Skeletal muscle tissue (tissue), 4 donors: ENCODE results near the gene AKAP10. TPM values are rescaled to one million over a fixed set of nuclear protein-coding genes. Genes with fewer than 3 reads are reported as not detected.

Source experiments
- H3K27ac ChIP-seq: one replicate; pipeline ENCODE4 v1.7.0; 2013; ENCODE audit warnings: mild to moderate bottlenecking, low read depth, low read length, inconsistent platforms
- H3K27me3 ChIP-seq, 3 donors: one replicate each; pipeline ENCODE4 v1.7.0; 2013; ENCODE audit warnings: low read length in 3 of 3; ENCODE audit not compliant: control insufficient read depth in 3 of 3, insufficient read depth in 3 of 3
- H3K36me3 ChIP-seq, 3 donors: one replicate each; pipeline ENCODE4 v1.7.0; 2013; ENCODE audit warnings: low read length in 3 of 3; ENCODE audit not compliant: control insufficient read depth in 3 of 3, insufficient read depth in 3 of 3
- H3K4me1 ChIP-seq, 3 donors: one replicate each; pipeline ENCODE4 v1.7.0; 2013; ENCODE audit warnings: low read length in 3 of 3, mild to moderate bottlenecking in 3 of 3; ENCODE audit not compliant: control insufficient read depth in 3 of 3, insufficient read depth in 3 of 3
- H3K4me3 ChIP-seq, 3 donors: one replicate each; pipeline ENCODE4 v1.7.0; 2013; ENCODE audit warnings: low read length in 3 of 3
- H3K9ac ChIP-seq, 3 donors: one replicate each; pipeline ENCODE4 v1.7.0; 2013; ENCODE audit warnings: low read length in 3 of 3, mild to moderate bottlenecking in 3 of 3, moderate library complexity in 2 of 3, low read depth in 1 of 3
- H3K9me3 ChIP-seq, 3 donors: one replicate each; pipeline ENCODE4 v1.7.0; 2013; ENCODE audit warnings: low read length in 3 of 3; ENCODE audit not compliant: control insufficient read depth in 3 of 3
- total RNA-seq: library from RNA; depleted of rRNA; stranded (reverse); fragments of >200 nt; gene quantifications from one replicate; pipeline ENCODE4 v1.2.3, GENCODE V29; 2014
- donor health status: Osteomylitis.

Gene AKAP10
- total RNA-seq, 1 donor from 2014 or later = 15.7 TPM

- Histone ChIP-seq H3K27me3 (no peaks in the 10 kb centered on the region), H3K36me3 (peaks cover 30 to 51% (median 41%) of the 10 kb centered on the region in 3 donors), H3K4me1 (no peaks in the 10 kb centered on the region)
Observed at GRCh38 chr17:19935169-19935568, 42.5 kb downstream of the AKAP10 start.

GRCh38 chr17:19933628-19934027 lies 44.0 kb downstream of the AKAP10 start:
- Histone ChIP-seq H3K9ac (no peak overlapping the region), H3K9me3 (no peaks in the 10 kb centered on the region), H3K4me3 (no peak overlapping the region), H3K27me3 (no peaks in the 10 kb centered on the region), H3K36me3 (peaks cover 25 to 46% (median 45%) of the 10 kb centered on the region in 3 donors), H3K4me1 (no peaks in the 10 kb centered on the region), H3K27ac (no peak overlapping the region)

More at GRCh38 chr17:19935169-19935568, 42.5 kb downstream of the AKAP10 start:
- Histone ChIP-seq H3K4me3 (no peak overlapping the region), H3K9ac (no peak overlapping the region), H3K27ac (no peak overlapping the region), H3K9me3 (no peaks in the 10 kb centered on the region)

- no peaks in the 10 kb centered on the region for H3K27me3 ChIP-seq
- H3K9me3 ChIP-seq = no peaks in the 10 kb centered on the region
- no peak overlapping the region for H3K9ac ChIP-seq
- no peak overlapping the region for H3K4me3 ChIP-seq
- no peaks in the 10 kb centered on the region for H3K4me1 ChIP-seq
- peaks cover 22 to 46% (median 45%) of the 10 kb centered on the region in 3 donors for H3K36me3 ChIP-seq
- H3K27ac ChIP-seq = no peak overlapping the region
Observed at GRCh38 chr17:19933221-19933620, 44.4 kb downstream of the AKAP10 start.

- Histone ChIP-seq H3K9me3 (no peaks in the 10 kb centered on the region), H3K4me1 (no peaks in the 10 kb centered on the region), H3K27me3 (no peaks in the 10 kb centered on the region), H3K27ac (no peak overlapping the region), H3K9ac (no peak overlapping the region), H3K36me3 (peaks cover 15 to 44% (median 29%) of the 10 kb centered on the region in 3 donors), H3K4me3 (no peak overlapping the region)
Observed at GRCh38 chr17:19928299-19928698, 49.3 kb downstream of the AKAP10 start.

GRCh38 chr17:19915245-19915978 lies 62.2 kb downstream of the AKAP10 start:
- Histone ChIP-seq H3K27me3 (no peaks in the 10 kb centered on the region), H3K4me1 (no peaks in the 10 kb centered on the region), H3K9me3 (no peaks in the 10 kb centered on the region), H3K27ac (no peak overlapping the region), H3K4me3 (no peak overlapping the region), H3K36me3 (peaks cover 15 to 53% (median 39%) of the 10 kb centered on the region in 3 donors), H3K9ac (no peak overlapping the region)

- Histone ChIP-seq H3K27me3 (no peaks in the 10 kb centered on the region), H3K27ac (no peak overlapping the region), H3K9ac (no peak overlapping the region), H3K4me1 (no peaks in the 10 kb centered on the region), H3K36me3 (peaks cover 19 to 46% (median 46%) of the 10 kb centered on the region in 3 donors), H3K9me3 (no peaks in the 10 kb centered on the region), H3K4me3 (no peak overlapping the region)
Observed at GRCh38 chr17:19911033-19911432, 66.6 kb downstream of the AKAP10 start.

- peaks cover 24 to 53% (median 44%) of the 10 kb centered on the region in 3 donors for H3K36me3 ChIP-seq
Observed at GRCh38 chr17:19909139-19909538, 68.5 kb downstream of the AKAP10 start.

GRCh38 chr17:19905502-19905901 lies 72.1 kb downstream of the AKAP10 start:
- Histone ChIP-seq H3K27ac (no peak overlapping the region), H3K27me3 (no peaks in the 10 kb centered on the region), H3K36me3 (peaks cover 20 to 52% (median 44%) of the 10 kb centered on the region in 3 donors)

More at GRCh38 chr17:19909139-19909538, 68.5 kb downstream of the AKAP10 start:
- H3K9me3 ChIP-seq = no peaks in the 10 kb centered on the region
- H3K27ac ChIP-seq = no peak overlapping the region
- no peak overlapping the region for H3K9ac ChIP-seq
- H3K4me1 ChIP-seq = no peaks in the 10 kb centered on the region
- H3K4me3 ChIP-seq = no peak overlapping the region
- no peaks in the 10 kb centered on the region for H3K27me3 ChIP-seq

GRCh38 chr17:19904924-19905323 lies 72.7 kb downstream of the AKAP10 start:
- Histone ChIP-seq H3K27ac (no peak overlapping the region), H3K27me3 (no peaks in the 10 kb centered on the region), H3K36me3 (peaks cover 20 to 52% (median 48%) of the 10 kb centered on the region in 3 donors), H3K9ac (no peak overlapping the region), H3K9me3 (no peaks in the 10 kb centered on the region), H3K4me1 (no peaks in the 10 kb centered on the region), H3K4me3 (no peak overlapping the region)

More at GRCh38 chr17:19905502-19905901, 72.1 kb downstream of the AKAP10 start:
- Histone ChIP-seq H3K9ac (no peak overlapping the region), H3K4me1 (no peaks in the 10 kb centered on the region), H3K9me3 (no peaks in the 10 kb centered on the region), H3K4me3 (no peak overlapping the region)

- Histone ChIP-seq H3K4me1 (no peaks in the 10 kb centered on the region), H3K27me3 (no peaks in the 10 kb centered on the region), H3K36me3 (peaks cover 17 to 47% (median 43%) of the 10 kb centered on the region in 3 donors), H3K9me3 (no peaks in the 10 kb centered on the region), H3K27ac (no peak overlapping the region), H3K4me3 (no peak overlapping the region), H3K9ac (no peak overlapping the region)
Observed at GRCh38 chr17:19904412-19904811, 73.2 kb downstream of the AKAP10 start.
